IMR-90 (cell line): ENCODE measurements around the gene FTO. TPM values are rescaled to one million over a fixed set of nuclear protein-coding genes. Genes with fewer than 3 reads are reported as not detected.

Source experiments
- ATAC-seq: fragments of 200-7000 bp; cut with Tn5 transposase; 2 replicates; pipeline ENCODE4 v1.9.1; 2020; ENCODE audit warnings: low read depth, mild to moderate bottlenecking, moderate library complexity
- BruUV-seq: library from RNA; stranded (reverse); fragments of 400-500 nt; replicated peaks from 2 replicates; lab custom pipeline; 2021; lab: Mats Ljungman, UMichigan
- CTCF ChIA-PET: fragments of 300-600 bp; formaldehyde crosslinking; extraction: SDS; loops from one replicate; lab custom pipeline; 2021; ENCODE audit warnings: antibody characterized with exemption; lab: Yijun Ruan, JAX
- POLR2A ChIA-PET: fragments of 300-600 bp; sonication (Branson Sonifier 250); formaldehyde crosslinking; loops from one replicate; lab custom pipeline; 2022; ENCODE audit warnings: antibody characterized with exemption; ENCODE audit not compliant: unreplicated experiment; lab: Charles Lee
- DNase-seq: peaks from one replicate; pipeline ENCODE4 v3.0.0; 2013
- H2AFZ ChIP-seq: replicated peaks from 2 replicates; pipeline ENCODE3; 2013; ENCODE audit warnings: low read length, mild to moderate bottlenecking; ENCODE audit not compliant: poor library complexity
- H2AK5ac ChIP-seq: 2 replicates; pipeline ENCODE4 v1.6.1; 2013; ENCODE audit warnings: low read depth, low read length, inconsistent platforms
- H2AK9ac ChIP-seq: replicated peaks from 2 replicates; pipeline ENCODE3; 2013; ENCODE audit warnings: mild to moderate bottlenecking, low read depth, low read length, moderate library complexity; ENCODE audit not compliant: poor library complexity
- H2BK120ac ChIP-seq: 2 replicates; pipeline ENCODE4 v1.6.1; 2013; ENCODE audit warnings: low read depth, low read length, inconsistent platforms
- H2BK15ac ChIP-seq: 3 replicates; pipeline ENCODE4 v1.6.1; 2013; ENCODE audit warnings: low read depth, low read length, inconsistent platforms
- H2BK20ac ChIP-seq: 2 replicates; pipeline ENCODE4 v1.6.1; 2013; ENCODE audit warnings: low read depth, mild to moderate bottlenecking, inconsistent platforms, low read length, moderate library complexity
- H2BK5ac ChIP-seq: 2 replicates; pipeline ENCODE4 v1.6.1; 2013; ENCODE audit warnings: mild to moderate bottlenecking, low read depth, low read length, inconsistent platforms; ENCODE audit not compliant: poor library complexity, severe bottlenecking
- H3K14ac ChIP-seq: replicated peaks from 2 replicates; pipeline ENCODE4 v1.6.1; 2013; ENCODE audit warnings: low read depth, low read length, inconsistent platforms
- H3K18ac ChIP-seq: 2 replicates; pipeline ENCODE4 v1.6.1; 2013; ENCODE audit warnings: low read depth, low read length, control low read depth
- H3K23ac ChIP-seq: 2 replicates; pipeline ENCODE4 v1.6.1; 2013; ENCODE audit warnings: low read depth, low read length, inconsistent platforms
- H3K27ac ChIP-seq: 2 replicates; pipeline ENCODE4 v1.5.1; 2013; ENCODE audit warnings: mild to moderate bottlenecking, control low read depth, low read length; ENCODE audit not compliant: insufficient read depth
- H3K27me3 ChIP-seq: 2 replicates; pipeline ENCODE4 v1.6.1; 2013; ENCODE audit warnings: low read length; ENCODE audit not compliant: control insufficient read depth, insufficient read depth
- H3K36me3 ChIP-seq: 2 replicates; pipeline ENCODE4 v1.6.1; 2013; ENCODE audit warnings: low read length, mixed read lengths; ENCODE audit not compliant: control insufficient read depth, insufficient read depth
- H3K4ac ChIP-seq: 2 replicates; pipeline ENCODE4 v1.6.1; 2013; ENCODE audit warnings: low read depth, low read length, inconsistent platforms
- H3K4me1 ChIP-seq: 2 replicates; pipeline ENCODE4 v1.6.1; 2013; ENCODE audit warnings: low read length, mixed read lengths; ENCODE audit not compliant: control insufficient read depth, insufficient read depth
- H3K4me2 ChIP-seq: 2 replicates; pipeline ENCODE4 v1.6.1; 2013; ENCODE audit warnings: low read depth, mild to moderate bottlenecking, control low read depth, low read length, moderate library complexity
- H3K4me3 ChIP-seq: 2 replicates; pipeline ENCODE4 v1.5.1; 2013; ENCODE audit warnings: low read depth, mild to moderate bottlenecking, control low read depth, low read length, moderate library complexity; ENCODE audit not compliant: insufficient read depth
- H3K56ac ChIP-seq: 2 replicates; pipeline ENCODE4 v1.6.1; 2013; ENCODE audit warnings: low read length, inconsistent platforms; ENCODE audit not compliant: insufficient read depth; ENCODE audit errors: extremely low read depth
- H3K79me1 ChIP-seq, 2 experiments: 2 replicates each; pipeline ENCODE4 v1.6.1; 2013; ENCODE audit warnings: low read length in 2 of 2, inconsistent platforms in 1 of 2, low read depth in 1 of 2
- H3K9ac ChIP-seq: 2 replicates; pipeline ENCODE4 v1.6.1; 2013; ENCODE audit warnings: low read depth, low read length, control low read depth
- H3K9me1 ChIP-seq: 2 replicates; pipeline ENCODE4 v1.6.1; 2013; ENCODE audit warnings: low read length, inconsistent platforms; ENCODE audit not compliant: insufficient read depth
- H3K9me3 ChIP-seq: 2 replicates; pipeline ENCODE4 v1.6.1; 2013; ENCODE audit warnings: low read length; ENCODE audit not compliant: control insufficient read depth, insufficient read depth
- H4K20me1 ChIP-seq: 2 replicates; pipeline ENCODE4 v1.6.1; 2013; ENCODE audit warnings: low read length, inconsistent platforms; ENCODE audit not compliant: insufficient read depth
- H4K5ac ChIP-seq: 2 replicates; pipeline ENCODE4 v1.6.1; 2013; ENCODE audit warnings: mild to moderate bottlenecking, low read depth, low read length, control low read depth
- H4K8ac ChIP-seq, 2 experiments: 2 replicates each; pipeline ENCODE4 v1.6.1; 2013; ENCODE audit warnings: low read depth in 2 of 2, low read length in 2 of 2, control low read depth in 1 of 2, inconsistent platforms in 1 of 2
- H4K91ac ChIP-seq: 2 replicates; pipeline ENCODE4 v1.6.1; 2013; ENCODE audit warnings: low read depth, low read length, inconsistent platforms; ENCODE audit not compliant: insufficient read depth
- BHLHE40 ChIP-seq: fragments of 150-350 bp; IDR thresholded peaks from 2 replicates; pipeline ENCODE4 v1.6.1; 2016; ENCODE audit warnings: mild to moderate bottlenecking, low read depth, low read length
- CEBPB ChIP-seq: IDR thresholded peaks from 2 replicates; pipeline ENCODE4 v1.6.1; 2012; ENCODE audit warnings: low read depth, low read length, improper control_type of control experiment
- CTCF ChIP-seq: conservative IDR thresholded peaks from 2 replicates; pipeline ENCODE4 v1.5.1; 2012; ENCODE audit warnings: mild to moderate bottlenecking, low read depth, low read length, improper control_type of control experiment
- ELK1 ChIP-seq: fragments of 150-350 bp; IDR thresholded peaks from 2 replicates; pipeline ENCODE4 v1.6.1; 2016; ENCODE audit warnings: low read depth, mild to moderate bottlenecking, low read length, moderate library complexity, borderline replicate concordance
- MAZ ChIP-seq: IDR thresholded peaks from 2 replicates; pipeline ENCODE4 v1.6.1; 2012; ENCODE audit warnings: low read depth, mild to moderate bottlenecking, low read length, improper control_type of control experiment, moderate library complexity, borderline replicate concordance
- RAD21 ChIP-seq: IDR thresholded peaks from 2 replicates; pipeline ENCODE4 v1.6.1; 2012; ENCODE audit warnings: low read length, improper control_type of control experiment
- SMC3 ChIP-seq: fragments of 150-350 bp; IDR thresholded peaks from 2 replicates; pipeline ENCODE4 v1.6.1; 2016; ENCODE audit warnings: low read depth, mild to moderate bottlenecking, antibody characterized with exemption, low read length, moderate library complexity
- WGBS, 2 experiments: methylation state at CpG; one replicate each; pipeline versions ENCODE4 v1.1.5 to v1.1.7; 2013; ENCODE audit warnings: missing lambda C conversion rate in 2 of 2; ENCODE audit not compliant: insufficient read length in 1 of 2; ENCODE audit errors: extremely low coverage in 2 of 2; 5-methylcytosine and 5-hydroxymethylcytosine counted together
- dilution Hi-C: fragments of 300-500 bp; cut with HindIII; formaldehyde crosslinking; loops from one replicate; pipeline ENCODE4 v1.14.3; 2018; ENCODE audit warnings: low sequenced_read_pairs; ENCODE audit not compliant: unreplicated experiment
- in situ Hi-C: fragments of 300-500 bp; cut with MboI; formaldehyde crosslinking; loops from 3 replicates; pipeline ENCODE4 v1.14.3; 2019; ENCODE audit warnings: low sequenced_read_pairs, inconsistent platforms, mixed read lengths
- intact Hi-C: fragments of 100-400 bp; cut with micrococcal nuclease; formaldehyde crosslinking; loops from 2 replicates; pipeline ENCODE4 v1.10.0; 2022
- polyA plus RNA-seq, 3 experiments: library from polyadenylated mRNA; depleted of rRNA; stranded (reverse); fragments of >200 nt; gene quantifications; 2 replicates each; pipeline ENCODE4 v1.2.3, GENCODE V29; 2012; ENCODE audit warnings: low replicate concordance in 1 of 3
- total RNA-seq: library from RNA; depleted of rRNA; stranded (reverse); fragments of >200 nt; gene quantifications from 2 replicates; pipeline ENCODE4 v1.2.3, GENCODE V29; 2012

FTO gene
- total and polyA plus RNA-seq, 2 of the 4 experiments (the other 2 are of a cell fraction) = 70.3 to 132 TPM

GRCh38 chr16:53892155-53892554 lies 188.2 kb downstream of the FTO start:
- Histone ChIP-seq H2BK15ac (no peak overlapping the region), H3K9ac (no peak overlapping the region), H2AFZ (no peak overlapping the region), H3K27ac (no peak overlapping the region), H4K5ac (no peak overlapping the region), H3K56ac (no peak overlapping the region), H4K91ac (no peak overlapping the region), H3K18ac (no peak overlapping the region), H2BK120ac (no peak overlapping the region), H3K4me1 (peaks cover 4% of the 10 kb centered on the region), H3K4ac (no peak overlapping the region), H4K20me1 (no peaks in the 10 kb centered on the region), H3K36me3 (peaks cover 10% of the 10 kb centered on the region), H3K14ac (no peak overlapping the region), H3K4me2 (no peak overlapping the region), H2AK9ac (no peak overlapping the region), H3K23ac (no peak overlapping the region), H3K9me3 (no peaks in the 10 kb centered on the region), H2AK5ac (no peak overlapping the region), H4K8ac (no peak overlapping the region), H2BK5ac (no peak overlapping the region), H3K9me1 (no peaks in the 10 kb centered on the region), H3K4me3 (no peak overlapping the region), H2BK20ac (no peak overlapping the region), H3K79me1 (peaks cover 3 to 4% of the 10 kb centered on the region in 2 experiments; a peak in 1 of 4 replicates), H3K27me3 (no peaks in the 10 kb centered on the region)
- DNase-seq = peak; percentile 81
- in situ Hi-C loops (loop anchor here (25.0 kb wide), 1 partner anchor 1045 kb away; the partner anchor contains the start of gene IRX5), dilution Hi-C loops (no loop called here), intact Hi-C loops (loop anchor here (1.0 to 10.0 kb wide), 10 partner anchors 120 to 1570 kb away; no protein-coding TSS in a partner anchor)
- ChIA-PET POLR2A (no interaction called here), CTCF (interaction anchor here (0.6 to 1.5 kb wide), 6 partner anchors 11 to 868 kb away, joined by 3 to 4 read pairs (median 3); no protein-coding TSS in a partner anchor)
- TF ChIP-seq MAZ = no peak
- peak; percentile 85 for TF ChIP-seq CTCF
- peak; percentile 64 for TF ChIP-seq SMC3
- TF ChIP-seq RAD21 = peak; percentile 83
- TF ChIP-seq CEBPB = no peak
- no peak for TF ChIP-seq BHLHE40
- no peak for TF ChIP-seq ELK1
- ATAC-seq = peak; percentile 78
- no CpG with 5 or more reads among the region's 3 CpGs for WGBS, 2 experiments
- BruUV-seq = no TSS peak
